ENCODE data around the gene SGSH. TPM values are rescaled to one million over a fixed set of nuclear protein-coding genes. Genes with fewer than 3 reads are reported as not detected.
A peak's percentile ranks its signal among the peaks of the same experiment; 100 is the strongest.

Gene SGSH
- total RNA-seq, 1 experiment from 2014 or later = 19.8 TPM

GRCh38 chr17:80203471-80203963, 16.6 kb downstream of the SGSH start:
- Histone ChIP-seq H2BK20ac (ENCODE audit: low read depth, low read length, poor library complexity, severe bottlenecking) (no peak overlapping the region), H2BK12ac (ENCODE audit: insufficient read length, low read depth, low read length) (no peak overlapping the region), H3K9me3 (ENCODE audit: control insufficient read depth, low read depth, low read length) (no peaks in the 10 kb centered on the region), H2BK5ac (ENCODE audit: insufficient read length, low read length) (no peak overlapping the region), H3K79me2 (ENCODE audit: insufficient read depth, low read length) (no peaks in the 10 kb centered on the region), H3K27ac (ENCODE audit: insufficient read length, low read depth, low read length) (no peak overlapping the region), H4K20me1 (ENCODE audit: control insufficient read depth, insufficient read depth, insufficient read length) (no peaks in the 10 kb centered on the region), H3K4me2 (ENCODE audit: insufficient read depth, insufficient read length, low read length) (no peak overlapping the region), H3K27me3 (ENCODE audit: insufficient read depth, low read length) (no peaks in the 10 kb centered on the region), H4K91ac (ENCODE audit: insufficient read length, low read depth, low read length) (no peak overlapping the region), H3K9ac (ENCODE audit: extremely low read depth, insufficient read length, low read length) (no peak overlapping the region), H3K14ac (ENCODE audit: insufficient read depth, low read length) (no peak overlapping the region), H3K4ac (ENCODE audit: low read depth, low read length) (no peak overlapping the region), H4K5ac (ENCODE audit: insufficient read length, low read depth, low read length) (no peak overlapping the region), H3K18ac (ENCODE audit: insufficient read length, low read depth, low read length) (no peak overlapping the region), H3T11ph (ENCODE audit: low read length) (no peak overlapping the region), H3K23me2 (ENCODE audit: insufficient read length, low read depth, low read length, poor library complexity, severe bottlenecking) (peaks cover 2% of the 10 kb centered on the region), H3K79me1 (ENCODE audit: insufficient read depth, low read depth, low read length, poor library complexity, severe bottlenecking) (no peaks in the 10 kb centered on the region), H3K56ac (ENCODE audit: insufficient read length, low read depth, low read length) (no peak overlapping the region), H2BK15ac (ENCODE audit: low read depth, low read length) (no peak overlapping the region), H3K23ac (ENCODE audit: insufficient read length, low read depth, low read length) (no peak overlapping the region), H2AK5ac (ENCODE audit: insufficient read length, low read length) (no peak overlapping the region), H2BK120ac (ENCODE audit: low read depth, low read length, poor library complexity, severe bottlenecking) (no peak overlapping the region), H4K8ac (replicated peaks; ENCODE audit: insufficient read length, low read depth, low read length) (no peak overlapping the region), H3K4me1 (ENCODE audit: insufficient read depth, low read length) (peaks cover 4% of the 10 kb centered on the region; the same call in 1 of the 2 replicates), H2AFZ (ENCODE audit: low read length) (no peak overlapping the region)
- Mint-ChIP-seq H3K36me3 (ENCODE audit: insufficient read depth in 1 of 3, low read depth in 3 of 3) (peaks cover 0 to 8% (median 3%) of the 10 kb centered on the region in 3 experiments; a peak in 5 of 7 replicates), H3K27me3 (ENCODE audit: low read depth) (peaks cover 2% of the 10 kb centered on the region; the same call in 1 of the 2 replicates), H3K4me1 (peaks cover 2 to 9% of the 10 kb centered on the region in 2 experiments), H3K9me3 (0 out of 5 replicates have a peak, but pooled peaks cover 0 to 2% of the 10 kb centered on the region in 2 experiments), H3K27ac (peak overlapping the region in 1 of 3 experiments; percentile 44; a peak in 1 of 7 replicates), H3K4me3 (no peak overlapping the region)
- peak; percentile 47 for DNase-seq
- TF ChIP-seq CTCF (conservative IDR thresholded peaks at IDR 0.05) = peak; percentile 42
- no CpG with 5 or more reads among the region's 11 CpGs for WGBS (ENCODE audit: extremely low coverage, insufficient read length, low lambda C conversion rate)
